Measurements from ENCODE around the gene SAFB2.
"Not testable (repeated sequence)": the region's sequence is repeated elsewhere in the genome, so short reads cannot be mapped to it uniquely, and the experiment has no call there.

SAFB2 gene

GRCh38 chr19:5632657-5633056, 10.1 kb upstream of the SAFB2 start:
- no peak for DNase-seq (ENCODE audit: low spot score)

GRCh38 chr19:5632241-5632612, 9.7 kb upstream of the SAFB2 start:
- no peak for DNase-seq (ENCODE audit: low spot score)

DNA sequence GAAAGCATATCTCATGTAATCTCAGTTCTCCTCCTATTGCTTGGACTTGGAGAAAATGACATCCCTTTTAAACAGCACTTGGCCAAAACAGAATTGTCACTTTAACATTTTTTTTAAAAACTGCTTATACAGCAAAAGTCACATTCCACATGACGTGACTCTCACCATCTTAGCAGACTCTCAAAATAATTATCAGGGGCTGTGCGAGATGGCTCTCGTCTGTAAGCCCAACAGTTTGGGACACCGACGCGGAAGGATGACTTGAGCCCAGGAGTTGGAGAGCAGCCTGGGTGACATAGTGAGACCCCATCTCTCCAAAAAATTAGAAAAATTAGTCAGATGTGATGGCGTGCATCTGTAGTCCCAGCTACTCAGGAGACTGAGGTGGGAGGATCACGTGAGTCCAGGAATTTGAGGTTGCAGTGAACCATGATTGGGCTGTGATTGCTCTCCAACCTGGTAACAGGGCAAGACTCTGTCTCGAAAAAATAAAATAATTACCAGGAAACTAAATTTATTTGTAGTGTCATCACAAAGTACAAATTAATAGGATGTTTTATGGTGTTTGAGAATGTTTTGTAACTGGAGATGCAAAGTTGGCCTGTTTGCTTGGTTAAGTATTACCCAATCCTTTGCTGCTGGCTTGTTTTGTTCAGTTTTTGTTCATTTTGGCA, 9.1 kb upstream of the SAFB2 start:
- DNase-seq (ENCODE audit: low spot score) = no peak

GRCh38 chr19:5628919-5629481, 6.4 kb upstream of the SAFB2 start:
- DNase-seq (ENCODE audit: low spot score) = no peak

DNA sequence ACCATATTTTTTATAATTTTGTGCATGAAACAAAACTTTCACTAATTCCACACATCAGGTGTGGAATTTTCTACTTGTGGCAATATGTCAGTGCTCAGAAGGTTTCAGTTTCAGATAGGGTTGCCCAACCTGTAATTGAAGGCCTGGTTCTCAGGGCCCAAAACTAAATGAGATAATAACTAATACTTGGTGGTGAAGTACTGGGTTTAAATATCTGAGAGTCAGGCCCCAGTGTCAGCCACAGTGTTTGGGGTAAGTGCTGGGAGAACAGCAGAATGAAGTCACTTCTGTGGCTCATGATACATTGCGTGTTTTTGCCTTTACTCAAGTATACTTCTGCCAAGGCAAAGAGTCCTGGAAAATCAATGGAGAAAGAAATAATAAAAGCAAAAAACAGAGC, 5.9 kb upstream of the SAFB2 start:
- DNase-seq (ENCODE audit: low spot score) = peak; percentile 64

DNA sequence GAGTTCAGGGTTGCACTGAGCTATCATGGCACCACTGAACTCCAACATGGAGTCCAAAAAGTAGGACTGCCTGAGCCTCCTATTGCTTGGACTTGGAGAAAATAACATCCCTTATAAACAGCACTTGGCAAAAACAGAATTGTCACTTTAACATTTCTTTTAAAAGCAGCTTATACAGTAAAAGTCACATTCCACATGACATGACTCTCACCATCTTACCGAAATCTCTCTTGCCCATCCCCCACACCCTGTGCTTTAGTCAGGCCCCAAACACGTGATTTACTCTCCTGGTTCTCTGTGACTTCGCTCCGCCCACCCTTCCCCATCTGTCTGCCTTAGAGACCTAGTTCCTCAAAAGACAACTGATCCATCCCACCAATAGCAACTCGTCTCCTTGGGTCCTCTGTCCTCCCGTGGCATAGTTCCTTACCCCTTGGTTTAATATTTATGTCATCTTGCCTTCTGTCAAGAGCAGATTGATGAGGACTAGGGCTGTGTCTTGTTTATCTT, 4.9 kb upstream of the SAFB2 start:
- peak; percentile 47 for DNase-seq (ENCODE audit: low spot score)

DNA sequence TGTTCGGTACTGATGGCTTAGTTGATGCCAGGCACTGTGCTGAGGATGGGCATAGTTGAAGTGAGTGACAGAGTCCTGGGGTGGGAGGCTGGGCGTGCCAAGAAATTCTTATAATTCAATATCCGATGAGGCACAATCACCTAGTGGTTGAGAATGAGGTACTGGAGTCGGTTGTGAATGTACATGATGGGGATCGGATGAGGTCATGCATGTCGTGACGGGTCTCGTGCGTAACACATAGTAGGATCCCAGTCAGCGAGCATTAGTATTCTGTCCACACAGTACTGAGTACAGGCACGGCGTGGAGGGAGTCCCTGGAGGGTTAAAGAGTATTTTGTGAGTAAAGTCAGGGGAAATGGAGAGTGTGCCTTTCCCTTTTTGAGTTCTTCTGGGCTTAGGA, 3.1 kb upstream of the SAFB2 start:
- no peak for DNase-seq (ENCODE audit: low spot score)

GRCh38 chr19:5624741-5625278, 2.2 kb upstream of the SAFB2 start:
- DNase-seq (ENCODE audit: low spot score) = no peak

GRCh38 chr19:5624018-5624663, 1.6 kb upstream of the SAFB2 start:
- DNase-seq (ENCODE audit: low spot score) = peak; percentile 45

- no peak for DNase-seq (ENCODE audit: low spot score)
Measured at GRCh38 chr19:5623397-5624017, 931 bp upstream of the SAFB2 start.

- no peak for DNase-seq (ENCODE audit: low spot score)
Measured at GRCh38 chr19:5621945-5622464, 571 bp downstream of the SAFB2 start.

- no peak for DNase-seq (ENCODE audit: low spot score)
Measured at GRCh38 chr19:5621311-5621944, 1.1 kb downstream of the SAFB2 start.

GRCh38 chr19:5619946-5620345, 2.6 kb downstream of the SAFB2 start:
- DNase-seq (ENCODE audit: low spot score) = no peak

- no peak for DNase-seq (ENCODE audit: low spot score)
Measured at GRCh38 chr19:5618591-5618990, 4.0 kb downstream of the SAFB2 start.

DNA sequence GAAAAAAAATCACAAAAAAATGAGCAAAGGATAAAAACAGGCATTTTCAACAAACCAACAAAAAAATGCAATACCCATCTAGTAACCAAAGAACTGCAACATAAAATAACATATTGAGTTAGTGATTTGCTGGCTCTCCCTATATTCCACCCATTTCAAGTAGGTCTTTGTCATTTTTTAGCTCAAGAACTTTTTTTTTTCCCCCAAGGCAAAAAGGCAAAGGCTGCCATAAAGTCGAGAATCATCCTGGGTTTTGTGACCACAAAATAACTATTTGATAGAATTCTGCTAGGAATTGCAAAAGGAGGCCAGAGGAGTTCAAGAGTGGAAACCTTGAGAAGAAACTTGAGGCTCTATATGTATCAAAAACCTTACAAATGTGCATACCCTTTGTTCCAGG, 5.5 kb downstream of the SAFB2 start:
- DNase-seq (ENCODE audit: low spot score) = no peak

DNA sequence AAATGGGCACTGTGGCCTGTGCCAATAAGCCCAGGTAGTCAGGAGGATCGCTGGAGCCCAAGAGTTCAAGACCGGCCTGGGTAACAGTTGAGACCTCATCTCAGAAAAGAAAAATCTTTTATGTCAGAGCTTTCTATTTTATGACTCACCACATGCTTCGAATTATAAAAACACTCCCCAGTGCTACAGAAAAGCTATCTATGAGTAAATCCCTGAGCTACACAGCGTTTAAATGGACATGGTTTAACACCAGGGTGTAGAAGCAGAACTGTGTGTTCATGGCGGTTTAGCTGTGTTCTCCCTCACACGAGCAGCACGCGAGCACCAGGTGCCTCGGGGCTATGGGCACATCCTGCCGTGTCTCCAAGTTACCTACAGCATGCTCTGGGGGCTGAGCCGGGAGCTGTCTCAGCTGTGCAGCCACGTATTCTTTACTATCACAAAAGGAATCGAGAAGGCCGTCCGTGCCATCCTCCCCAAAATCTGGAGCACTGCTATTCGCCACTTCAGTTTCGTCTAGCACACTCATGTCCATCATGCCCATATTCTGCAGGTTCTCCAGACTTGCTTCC, 6.7 kb downstream of the SAFB2 start:
- peak; percentile 40 for DNase-seq (ENCODE audit: low spot score)

- DNase-seq (ENCODE audit: low spot score) = no peak
Measured at GRCh38 chr19:5612891-5613865, 9.4 kb downstream of the SAFB2 start.

DNA sequence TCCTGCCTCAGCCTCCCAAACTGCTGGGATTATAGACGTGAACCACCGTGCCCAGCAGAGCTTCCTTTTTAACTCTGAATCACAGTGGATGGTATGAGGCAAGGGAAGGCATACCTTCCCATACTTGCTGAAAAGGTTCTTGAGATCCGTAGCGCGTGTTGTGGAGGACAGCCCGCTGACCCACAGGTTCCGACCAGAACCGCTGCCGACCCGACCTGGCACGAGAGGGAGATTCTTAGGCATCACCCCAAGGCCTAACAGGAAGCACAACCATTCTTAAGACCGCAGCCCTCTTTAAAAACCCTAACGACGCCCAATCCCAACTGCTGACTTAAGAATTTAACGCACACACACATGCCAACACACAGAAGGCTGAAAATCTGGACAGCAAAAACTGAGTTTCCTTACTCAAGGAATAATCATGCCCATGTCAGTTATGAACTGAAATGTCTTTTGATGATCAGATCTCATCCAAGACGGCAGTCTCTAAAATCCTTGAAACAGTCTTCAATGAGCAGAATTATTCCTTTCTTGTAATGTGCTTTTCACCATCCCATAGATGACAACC, 12.6 kb downstream of the SAFB2 start:
- DNase-seq (ENCODE audit: low spot score) = no peak

DNA sequence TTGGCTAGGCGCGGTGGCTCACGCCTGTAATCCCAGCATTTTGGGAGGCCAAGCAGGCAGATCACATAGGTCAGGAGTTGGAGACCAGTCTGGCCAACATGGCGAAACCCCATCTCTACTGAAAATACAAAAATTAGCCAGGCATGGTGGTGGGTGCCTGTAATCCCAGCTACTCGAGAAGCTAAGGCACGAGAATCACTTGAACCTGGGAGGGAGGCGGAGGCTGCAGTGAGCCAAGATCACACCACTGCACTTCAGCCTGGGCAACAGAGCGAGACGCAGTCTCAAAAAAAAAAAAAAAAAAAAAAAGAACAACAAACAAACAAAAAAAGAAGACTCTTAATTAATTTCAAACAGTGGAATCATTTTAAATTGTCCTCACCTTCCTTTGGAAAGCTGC, 13.8 kb downstream of the SAFB2 start:
- not testable (repeated sequence) for DNase-seq (ENCODE audit: low spot score)

- no peak for DNase-seq (ENCODE audit: low spot score)
Measured at GRCh38 chr19:5608291-5608690, 14.3 kb downstream of the SAFB2 start.
